ENCODE data around the gene CPTP. TPM values are rescaled to one million over a fixed set of nuclear protein-coding genes. Genes with fewer than 3 reads are reported as not detected.

Gene CPTP
- total and polyA plus RNA-seq, 11 donors, result 50.7 to 226 (median 72.4) TPM

DNA sequence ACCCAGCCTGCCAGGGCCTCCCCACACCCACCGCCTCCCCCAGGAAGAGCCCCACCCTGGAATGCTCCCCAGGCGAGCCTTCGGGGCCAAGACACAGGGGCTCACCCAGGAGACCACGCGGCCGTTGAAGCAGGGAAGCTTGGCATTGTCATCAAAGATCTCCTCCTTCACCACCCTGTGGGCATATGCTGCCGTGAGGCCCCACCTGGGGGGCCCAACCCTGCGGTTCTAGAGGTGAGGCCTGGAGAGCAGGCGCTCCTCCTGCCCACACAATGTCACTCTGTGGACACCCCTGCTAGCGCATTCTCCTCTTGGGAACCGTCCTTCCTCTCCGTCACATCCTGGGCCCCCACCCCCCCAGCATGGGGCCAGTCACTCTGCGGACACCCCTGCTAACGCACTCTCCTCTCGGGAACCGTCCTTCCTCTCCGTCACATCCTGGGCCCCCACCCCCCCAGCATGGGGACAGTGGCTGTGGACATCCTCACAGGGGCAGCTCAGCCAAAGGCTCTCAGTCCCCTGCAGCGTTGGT is 18.0 kb downstream of the CPTP start:
- ATAC-seq (no peak), DNase-seq (no peak)
- Histone ChIP-seq H3K36me3 (peaks cover 0 to 40% (median 33%) of the 10 kb centered on the region in 9 donors), H3K9me3 (no peaks in the 10 kb centered on the region), H3K27ac (no peak overlapping the region), H3K27me3 (no peaks in the 10 kb centered on the region), H3K4me3 (no peak overlapping the region), H3K4me1 (peaks cover 0 to 48% (median 29%) of the 10 kb centered on the region in 12 donors)
- WGBS, 4 donors, result 78 to 86% (median 84%) methylated on average over 17 to 18 of the region's 18 CpGs
- intact Hi-C loops (cut with DNase I), result no loop called here
- TF ChIP-seq POLR2A (IDR thresholded peaks at IDR 0.05) (no peak), CTCF (IDR thresholded peaks at IDR 0.05) (no peak)

- DNase-seq (no peak), ATAC-seq (no peak)
- intact Hi-C loops (cut with DNase I), result no loop called here
- no peaks in the 10 kb centered on the region for H3K9me3 ChIP-seq
- 73 to 91% (median 84%) methylated on average over 15 to 24 of the region's 24 CpGs for WGBS, 4 donors
- H3K27me3 ChIP-seq, result no peaks in the 10 kb centered on the region
- H3K27ac ChIP-seq, result peak overlapping the region in 1 of 12 donors; percentile 2
- TF ChIP-seq CTCF (IDR thresholded peaks at IDR 0.05), result no peak
- no peak for TF ChIP-seq POLR2A (IDR thresholded peaks at IDR 0.05)
- H3K36me3 ChIP-seq, result peaks cover 0 to 27% (median 21%) of the 10 kb centered on the region in 9 donors
- peaks cover 3 to 59% (median 35%) of the 10 kb centered on the region in 12 donors for H3K4me1 ChIP-seq
- H3K4me3 ChIP-seq, result no peak overlapping the region
Measured at GRCh38 chr1:1343811-1344421, 19.3 kb downstream of the CPTP start.

GRCh38 chr1:1344655-1345361 is 20.2 kb downstream of the CPTP start:
- peaks cover 0 to 19% (median 14%) of the 10 kb centered on the region in 9 donors for H3K36me3 ChIP-seq
- no peak overlapping the region for H3K27ac ChIP-seq
- no peak for ATAC-seq
- H3K27me3 ChIP-seq, result no peaks in the 10 kb centered on the region
- DNase-seq, result no peak
- TF ChIP-seq CTCF (IDR thresholded peaks at IDR 0.05) (peak in 4 of 12 donors; percentile 7 to 40 (median 28)), POLR2A (IDR thresholded peaks at IDR 0.05) (no peak)
- H3K4me1 ChIP-seq, result peaks cover 3 to 59% (median 35%) of the 10 kb centered on the region in 12 donors
- H3K9me3 ChIP-seq, result no peaks in the 10 kb centered on the region
- intact Hi-C loops (cut with DNase I), result no loop called here
- H3K4me3 ChIP-seq, result no peak overlapping the region
- WGBS, 4 donors, result 77 to 90% (median 81%) methylated on average over 5 to 15 of the region's 15 CpGs

GRCh38 chr1:1345384-1345783 is 20.8 kb downstream of the CPTP start:
- H3K36me3 ChIP-seq, result peaks cover 0 to 14% (median 9%) of the 10 kb centered on the region in 9 donors
- DNase-seq (no peak), ATAC-seq (no peak)
- peaks cover 3 to 59% (median 35%) of the 10 kb centered on the region in 12 donors for H3K4me1 ChIP-seq
- no peaks in the 10 kb centered on the region for H3K9me3 ChIP-seq
- H3K27ac ChIP-seq, result peak overlapping the region in 4 of 12 donors; percentile 4 to 86 (median 32)
- TF ChIP-seq POLR2A (IDR thresholded peaks at IDR 0.05) (no peak), CTCF (IDR thresholded peaks at IDR 0.05) (no peak)
- intact Hi-C loops (cut with DNase I), result no loop called here
- H3K27me3 ChIP-seq, result no peaks in the 10 kb centered on the region
- no peak overlapping the region for H3K4me3 ChIP-seq
- WGBS, 4 donors, result 70 to 87% (median 81%) methylated on average over 7 to 16 of the region's 16 CpGs

Data from heart left ventricle (tissue), 16 donors.